ENCODE results near the gene TBL3.
"Not testable (repeated sequence)": the region's sequence is repeated elsewhere in the genome, so short reads cannot be mapped to it uniquely, and the experiment has no call there.

Gene TBL3

DNA sequence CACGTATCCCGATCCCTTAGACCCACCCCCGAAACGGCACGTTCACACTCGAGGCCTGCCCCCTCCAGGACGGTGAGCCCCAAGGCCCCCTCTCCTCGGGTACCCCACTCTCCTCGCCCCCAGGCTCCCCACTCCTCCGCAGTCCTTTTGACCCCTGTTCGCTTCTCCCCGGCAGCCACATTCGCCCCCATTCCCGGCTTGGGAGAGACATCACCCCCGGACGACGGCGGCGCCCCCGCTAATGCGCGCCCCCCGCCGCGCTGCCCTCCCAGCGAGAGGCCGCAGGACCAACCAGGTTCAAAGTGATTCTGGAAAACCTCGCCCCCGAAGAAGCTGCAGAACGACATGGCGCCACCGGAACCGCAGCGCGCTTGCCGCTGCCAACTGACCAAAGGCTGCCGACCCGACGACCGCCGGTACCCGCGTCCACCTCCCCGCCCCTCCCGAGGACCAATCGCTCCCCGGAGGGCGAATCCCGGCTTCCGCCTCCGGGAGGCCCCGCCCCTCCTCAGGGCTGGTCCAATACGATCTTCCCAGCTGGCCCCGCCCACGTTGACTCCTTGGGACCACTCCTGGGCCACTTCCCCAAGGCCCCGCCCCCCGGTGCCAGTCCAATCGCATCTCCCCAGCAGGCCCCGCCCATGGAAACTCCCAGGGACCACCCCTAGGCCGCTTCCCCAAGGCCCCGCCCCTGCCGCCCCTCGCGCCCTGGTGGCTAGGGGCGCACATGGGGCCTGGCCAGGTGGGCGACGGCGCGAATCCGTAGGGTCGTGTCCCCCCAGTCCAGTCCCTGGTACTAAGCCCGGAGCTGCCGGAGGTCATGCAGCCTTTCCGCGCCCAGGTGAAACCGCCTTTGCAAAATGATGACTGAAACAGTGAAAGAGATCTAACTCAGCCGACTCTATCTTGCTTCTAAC, 28.8 kb upstream of the TBL3 start, which contains the start of gene MSRB1:
Gene MSRB1, minus strand, starts transcription at position 390 of the 917 bp plus-strand sequence. Its CDS starts 43 bp downstream, at position 347.
- peak; percentile 100 for DNase-seq (ENCODE audit: low spot score)

- DNase-seq (ENCODE audit: low spot score), result no peak
Measured at GRCh38 chr16:1944612-1945199, 27.1 kb upstream of the TBL3 start.

DNA sequence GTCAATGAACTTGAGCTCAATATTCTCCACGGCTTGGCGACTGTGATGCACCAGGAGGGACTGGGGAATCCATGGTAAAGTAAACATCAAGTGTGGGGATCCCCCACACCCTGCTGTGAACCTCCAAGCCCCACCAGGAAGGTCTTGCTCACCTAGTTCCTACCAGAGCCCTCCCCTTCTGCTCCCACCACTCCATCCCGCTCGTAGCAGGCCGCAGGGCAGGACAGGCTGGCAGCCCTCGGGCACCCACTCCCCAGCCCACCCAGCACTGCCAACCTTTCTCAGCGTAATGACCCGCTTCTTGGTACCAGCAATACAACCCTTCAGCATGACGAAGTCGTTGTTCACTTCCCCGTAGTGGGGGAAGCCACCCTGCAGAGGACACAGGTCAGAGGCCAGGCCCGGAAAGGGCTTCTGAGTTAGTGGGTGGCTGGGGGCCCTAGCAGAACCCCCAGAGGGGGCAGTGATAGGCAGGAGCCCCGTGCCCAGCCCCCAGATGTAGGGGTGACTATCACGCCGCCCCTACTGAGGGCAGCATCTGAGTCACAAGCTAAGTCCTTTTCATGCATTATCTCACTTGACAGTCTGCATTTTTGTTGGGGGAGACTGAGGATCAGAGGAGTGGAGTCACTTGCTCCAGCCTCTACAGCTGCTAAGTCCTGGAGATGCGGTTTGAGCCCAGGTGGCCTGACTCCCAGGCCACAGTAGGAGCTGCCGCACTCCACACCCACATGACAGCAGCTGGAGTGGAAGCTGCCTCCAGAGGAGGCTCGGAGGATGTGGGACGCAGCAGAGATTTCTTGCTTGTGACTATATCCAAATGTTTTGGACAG, 26.1 kb upstream of the TBL3 start:
- DNase-seq (ENCODE audit: low spot score), result no peak

GRCh38 chr16:1946495-1947368, 25.1 kb upstream of the TBL3 start:
- DNase-seq (ENCODE audit: low spot score), result no peak

- no peak for DNase-seq (ENCODE audit: low spot score)
Measured at GRCh38 chr16:1947369-1947670, 24.5 kb upstream of the TBL3 start.

- no peak for DNase-seq (ENCODE audit: low spot score)
Measured at GRCh38 chr16:1949507-1949906, 22.3 kb upstream of the TBL3 start.

DNA sequence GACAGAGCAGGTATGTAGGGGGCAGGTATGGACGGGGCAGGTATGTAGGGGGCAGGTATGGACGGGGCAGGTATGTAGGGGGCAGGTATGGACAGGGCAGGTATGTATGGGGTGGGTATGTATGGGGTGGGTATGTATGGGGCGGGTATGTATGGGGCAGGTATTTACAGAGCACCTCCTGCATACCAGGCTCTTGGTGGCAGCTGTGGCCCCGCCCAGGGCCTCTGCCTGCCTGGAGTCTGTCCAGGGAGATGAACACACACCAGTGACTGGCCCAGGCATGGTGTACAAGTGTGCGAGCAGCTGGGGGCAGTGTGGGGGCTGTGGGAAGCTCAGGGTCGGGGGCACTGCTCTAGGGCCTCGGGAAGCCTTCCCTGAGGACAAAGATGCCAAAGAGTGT, 21.8 kb upstream of the TBL3 start:
- DNase-seq (ENCODE audit: low spot score), result no peak

GRCh38 chr16:1950559-1950958, 21.3 kb upstream of the TBL3 start:
- no peak for DNase-seq (ENCODE audit: low spot score)

- no peak for DNase-seq (ENCODE audit: low spot score)
Measured at GRCh38 chr16:1953734-1954133, 18.1 kb upstream of the TBL3 start.

DNA sequence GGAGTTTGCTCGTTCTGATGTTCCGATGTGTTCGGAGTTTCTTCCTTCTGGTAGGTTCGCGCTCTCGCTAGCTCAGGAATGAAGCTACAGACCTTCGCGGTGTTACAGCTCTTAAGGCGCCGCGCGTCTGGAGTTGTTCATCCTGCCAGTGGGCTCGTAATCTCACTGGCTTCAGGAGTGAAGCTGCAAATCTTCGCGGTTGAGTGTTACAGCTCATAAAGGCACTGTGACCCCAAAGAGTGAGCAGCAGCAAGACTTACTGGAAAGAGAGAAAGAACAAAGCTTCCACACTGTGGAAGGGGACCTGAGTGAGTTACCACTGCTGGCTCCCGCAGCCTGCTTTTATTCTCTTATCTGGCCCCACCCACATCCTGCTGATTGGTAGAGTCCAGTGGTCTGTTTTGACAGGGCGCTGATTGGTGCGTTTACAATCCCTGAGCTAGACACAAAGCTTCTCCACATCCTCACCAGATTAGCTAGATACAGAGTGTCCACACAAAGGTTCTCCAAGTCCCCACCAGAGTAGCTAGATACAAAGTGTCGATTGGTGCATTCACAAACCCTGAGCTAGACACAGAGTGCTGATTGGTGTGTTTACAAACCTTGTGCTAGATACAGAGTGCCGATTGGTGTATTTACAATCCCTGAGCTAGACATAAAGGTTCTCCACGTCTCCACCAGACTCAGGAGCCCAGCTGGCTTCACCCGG, 14.3 kb upstream of the TBL3 start:
- not testable (repeated sequence) for DNase-seq (ENCODE audit: low spot score)

DNA sequence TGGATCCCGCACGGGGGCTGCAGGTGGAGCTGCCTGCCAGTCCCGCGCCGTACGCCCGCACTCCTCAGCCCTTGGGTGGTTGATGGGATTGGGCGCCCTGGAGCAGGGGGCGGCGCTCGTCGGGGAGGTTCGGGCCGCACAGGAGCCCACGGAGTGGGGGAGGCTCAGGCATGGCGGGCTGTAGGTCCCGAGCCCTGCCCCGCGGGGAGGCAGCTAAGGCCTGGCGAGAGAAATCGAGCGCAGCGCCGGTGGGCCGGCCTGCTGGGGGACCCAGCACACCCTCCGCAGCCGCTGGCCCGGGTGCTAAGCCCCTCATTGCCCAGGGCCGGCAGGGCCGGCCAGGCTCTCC, 13.7 kb upstream of the TBL3 start:
- not testable (repeated sequence) for DNase-seq (ENCODE audit: low spot score)

- DNase-seq (ENCODE audit: low spot score), result no peak
Measured at GRCh38 chr16:1958715-1959268, 13.1 kb upstream of the TBL3 start.

DNA sequence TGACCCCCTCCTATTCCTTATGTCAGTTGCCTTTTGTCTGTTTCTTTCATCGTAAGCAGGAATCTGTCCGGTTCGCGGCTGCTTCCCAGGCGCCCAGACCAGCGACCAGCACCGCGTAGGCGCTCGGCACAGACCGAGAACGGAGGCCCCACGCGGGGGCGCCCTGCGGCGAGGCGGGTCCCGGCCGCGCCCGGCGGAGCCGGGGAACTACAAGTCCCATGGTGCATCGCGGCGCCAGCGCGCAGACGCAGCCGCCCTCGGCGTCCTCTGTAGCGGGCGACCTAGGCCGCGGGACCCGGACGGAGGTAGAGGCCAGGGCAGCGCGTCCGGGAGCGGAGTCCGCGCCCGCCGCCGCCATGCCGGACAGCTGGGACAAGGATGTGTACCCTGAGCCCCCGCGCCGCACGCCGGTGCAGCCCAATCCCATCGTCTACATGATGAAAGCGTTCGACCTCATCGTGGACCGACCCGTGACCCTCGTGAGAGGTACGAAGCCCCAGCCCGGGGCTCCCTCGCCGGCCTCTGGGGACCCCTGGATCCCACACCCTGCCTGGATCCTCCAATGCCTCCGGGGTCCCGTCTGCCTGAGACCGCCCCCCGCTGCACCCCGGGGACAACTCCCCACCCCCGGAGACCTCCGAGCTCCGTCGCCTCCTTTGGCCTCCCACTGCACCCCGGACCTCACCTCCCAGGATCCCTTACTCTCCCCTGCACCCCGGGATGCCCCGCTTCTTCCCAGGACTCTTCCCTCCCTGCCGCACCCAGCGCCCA, 12.4 kb upstream of the TBL3 start, which contains the start of gene NDUFB10:
Gene NDUFB10, plus strand, starts transcription at position 270 of the 771 bp plus-strand sequence. Its CDS starts 87 bp downstream, at position 357.
- DNase-seq (ENCODE audit: low spot score), result peak; percentile 93

- DNase-seq (ENCODE audit: low spot score), result no peak
Measured at GRCh38 chr16:1960665-1961630, 10.9 kb upstream of the TBL3 start.

GRCh38 chr16:1961651-1962067, 10.2 kb upstream of the TBL3 start:
- no peak for DNase-seq (ENCODE audit: low spot score)

- DNase-seq (ENCODE audit: low spot score), result not testable (repeated sequence)
Measured at GRCh38 chr16:1962161-1963153, 9.4 kb upstream of the TBL3 start.

- no peak for DNase-seq (ENCODE audit: low spot score)
Measured at GRCh38 chr16:1963806-1964505, 7.9 kb upstream of the TBL3 start.

Measured in AG08395 (cell line).